Measurements from ENCODE around the gene HS6ST3.

The HS6ST3 gene

GRCh38 chr13:96803456-96804100 is 713.7 kb downstream of the HS6ST3 start:
- H3K4me3 ChIP-seq (ENCODE audit: low read depth, low read length), result no peak overlapping the region
- no peak for TF ChIP-seq CTCF (IDR thresholded peaks at IDR 0.05; ENCODE audit: low read depth, low read length, missing control alignments)
- no peak for DNase-seq (ENCODE audit: low read depth)
- in situ Hi-C loops (cut with HindIII; ENCODE audit: low sequenced_read_pairs), result no loop called here

- H3K4me3 ChIP-seq (ENCODE audit: low read depth, low read length), result no peak overlapping the region
- in situ Hi-C loops (cut with HindIII; ENCODE audit: low sequenced_read_pairs), result no loop called here
- no peak for TF ChIP-seq CTCF (IDR thresholded peaks at IDR 0.05; ENCODE audit: low read depth, low read length, missing control alignments)
- no peak for DNase-seq (ENCODE audit: low read depth)
Measured at GRCh38 chr13:96804174-96804573, 714.3 kb downstream of the HS6ST3 start.

- no peak for TF ChIP-seq CTCF (IDR thresholded peaks at IDR 0.05; ENCODE audit: low read depth, low read length, missing control alignments)
- in situ Hi-C loops (cut with HindIII; ENCODE audit: low sequenced_read_pairs), result no loop called here
- DNase-seq (ENCODE audit: low read depth), result no peak
- no peak overlapping the region for H3K4me3 ChIP-seq (ENCODE audit: low read depth, low read length)
Measured at GRCh38 chr13:96806746-96807145, 716.8 kb downstream of the HS6ST3 start.

GRCh38 chr13:96809366-96810096 is 719.6 kb downstream of the HS6ST3 start:
- DNase-seq (ENCODE audit: low read depth), result no peak
- H3K4me3 ChIP-seq (ENCODE audit: low read depth, low read length), result no peak overlapping the region
- in situ Hi-C loops (cut with HindIII; ENCODE audit: low sequenced_read_pairs), result no loop called here
- TF ChIP-seq CTCF (IDR thresholded peaks at IDR 0.05; ENCODE audit: low read depth, low read length, missing control alignments), result no peak

GRCh38 chr13:96810104-96810503 is 720.2 kb downstream of the HS6ST3 start:
- in situ Hi-C loops (cut with HindIII; ENCODE audit: low sequenced_read_pairs), result no loop called here
- no peak overlapping the region for H3K4me3 ChIP-seq (ENCODE audit: low read depth, low read length)
- no peak for DNase-seq (ENCODE audit: low read depth)
- no peak for TF ChIP-seq CTCF (IDR thresholded peaks at IDR 0.05; ENCODE audit: low read depth, low read length, missing control alignments)

GRCh38 chr13:96811049-96811448 is 721.1 kb downstream of the HS6ST3 start:
- in situ Hi-C loops (cut with HindIII; ENCODE audit: low sequenced_read_pairs), result no loop called here

More at GRCh38 chr13:96811049-96811448, 721.1 kb downstream of the HS6ST3 start:
- no peak for TF ChIP-seq CTCF (IDR thresholded peaks at IDR 0.05; ENCODE audit: low read depth, low read length, missing control alignments)
- H3K4me3 ChIP-seq (ENCODE audit: low read depth, low read length), result no peak overlapping the region
- no peak for DNase-seq (ENCODE audit: low read depth)
